ENCODE data around the gene DENND1A.

The DENND1A gene

DNA sequence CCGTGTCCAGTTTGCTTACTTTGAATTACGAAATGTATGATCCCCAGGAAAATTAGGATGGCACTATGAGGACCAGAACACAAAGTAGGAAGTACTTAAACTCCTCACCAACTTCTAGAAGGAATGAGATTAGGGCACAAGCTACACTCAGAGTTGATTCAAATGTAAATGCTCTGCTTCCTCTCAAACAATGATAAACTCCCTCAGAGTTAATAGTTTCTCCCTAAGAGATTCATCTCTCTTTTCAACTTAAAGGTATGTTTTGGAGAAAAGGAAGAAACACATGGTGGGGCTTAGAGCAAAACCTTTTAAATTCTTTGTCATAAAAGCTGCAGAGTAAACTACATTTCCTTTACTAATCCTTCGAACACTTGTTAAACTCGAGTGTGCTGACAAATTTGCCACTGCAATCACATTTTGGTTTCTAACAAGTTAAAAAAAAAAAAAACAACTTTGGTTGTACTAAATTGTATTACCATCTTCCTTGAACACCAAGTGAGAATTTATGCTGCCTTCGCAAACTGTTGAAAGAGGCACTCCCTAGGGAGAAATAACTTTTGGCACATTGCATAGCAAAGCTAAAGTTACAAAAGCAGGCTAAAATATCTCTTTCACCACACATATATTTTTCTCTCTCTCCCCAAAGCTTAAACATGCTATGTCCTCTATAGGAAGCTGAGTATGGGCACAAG, 66.6 kb downstream of the DENND1A start:
- TF ChIP-seq, protein P1, sequence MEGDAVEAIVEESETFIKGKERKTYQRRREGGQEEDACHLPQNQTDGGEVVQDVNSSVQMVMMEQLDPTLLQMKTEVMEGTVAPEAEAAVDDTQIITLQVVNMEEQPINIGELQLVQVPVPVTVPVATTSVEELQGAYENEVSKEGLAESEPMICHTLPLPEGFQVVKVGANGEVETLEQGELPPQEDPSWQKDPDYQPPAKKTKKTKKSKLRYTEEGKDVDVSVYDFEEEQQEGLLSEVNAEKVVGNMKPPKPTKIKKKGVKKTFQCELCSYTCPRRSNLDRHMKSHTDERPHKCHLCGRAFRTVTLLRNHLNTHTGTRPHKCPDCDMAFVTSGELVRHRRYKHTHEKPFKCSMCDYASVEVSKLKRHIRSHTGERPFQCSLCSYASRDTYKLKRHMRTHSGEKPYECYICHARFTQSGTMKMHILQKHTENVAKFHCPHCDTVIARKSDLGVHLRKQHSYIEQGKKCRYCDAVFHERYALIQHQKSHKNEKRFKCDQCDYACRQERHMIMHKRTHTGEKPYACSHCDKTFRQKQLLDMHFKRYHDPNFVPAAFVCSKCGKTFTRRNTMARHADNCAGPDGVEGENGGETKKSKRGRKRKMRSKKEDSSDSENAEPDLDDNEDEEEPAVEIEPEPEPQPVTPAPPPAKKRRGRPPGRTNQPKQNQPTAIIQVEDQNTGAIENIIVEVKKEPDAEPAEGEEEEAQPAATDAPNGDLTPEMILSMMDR (IDR thresholded peaks at IDR 0.05) = no peak

DNA sequence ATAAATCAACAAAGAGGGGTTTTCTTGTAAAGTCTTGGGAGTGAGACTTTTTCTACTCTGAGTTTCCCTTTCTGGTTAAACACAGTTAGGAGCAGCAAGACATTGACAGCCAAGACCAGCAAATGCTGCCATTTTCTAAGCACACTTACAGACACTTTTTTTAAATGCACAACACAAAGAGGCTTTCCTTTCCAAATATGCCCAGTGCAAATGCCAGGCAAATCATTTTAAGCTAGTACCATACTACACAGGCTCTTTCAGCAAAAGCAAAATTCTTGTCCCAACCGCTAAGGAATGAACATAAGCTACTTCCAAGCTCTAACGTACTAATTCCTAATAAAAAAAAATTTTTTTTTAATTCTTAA, 68.2 kb downstream of the DENND1A start:
- TF ChIP-seq, protein P1 (IDR thresholded peaks at IDR 0.05) = no peak

DNA sequence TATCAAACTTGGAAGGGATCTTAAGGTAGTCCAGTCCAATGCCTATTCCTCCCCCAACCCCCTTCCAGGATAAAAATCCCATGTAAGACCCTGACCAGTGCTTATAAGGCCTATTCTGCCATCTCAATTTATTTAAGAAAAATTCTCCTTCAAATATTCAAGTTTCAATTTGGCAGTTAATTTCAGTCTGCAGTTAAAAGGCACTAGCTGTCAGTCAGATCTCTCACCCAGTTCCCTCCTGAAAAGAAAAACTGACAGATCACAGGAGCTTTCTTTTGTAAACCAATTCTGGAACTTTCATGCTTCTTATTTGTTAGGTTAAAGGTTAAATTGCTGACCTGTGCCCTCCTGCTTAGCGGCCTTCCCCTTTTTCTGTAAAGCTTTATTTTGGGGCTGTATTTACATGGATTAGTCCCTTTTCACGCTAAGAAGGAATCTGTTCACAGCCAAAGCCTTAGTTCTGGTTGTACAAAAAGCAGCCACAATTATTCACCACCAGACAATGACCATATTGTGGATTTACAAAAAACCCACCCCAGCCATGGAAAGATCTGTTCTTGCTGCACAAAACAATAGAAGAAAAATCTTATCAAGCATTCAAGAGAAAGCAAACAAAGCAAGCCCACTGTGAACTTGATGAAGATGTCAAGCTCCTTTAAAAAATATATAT, 68.7 kb downstream of the DENND1A start:
- TF ChIP-seq, protein P1 (IDR thresholded peaks at IDR 0.05) = no peak

DNA sequence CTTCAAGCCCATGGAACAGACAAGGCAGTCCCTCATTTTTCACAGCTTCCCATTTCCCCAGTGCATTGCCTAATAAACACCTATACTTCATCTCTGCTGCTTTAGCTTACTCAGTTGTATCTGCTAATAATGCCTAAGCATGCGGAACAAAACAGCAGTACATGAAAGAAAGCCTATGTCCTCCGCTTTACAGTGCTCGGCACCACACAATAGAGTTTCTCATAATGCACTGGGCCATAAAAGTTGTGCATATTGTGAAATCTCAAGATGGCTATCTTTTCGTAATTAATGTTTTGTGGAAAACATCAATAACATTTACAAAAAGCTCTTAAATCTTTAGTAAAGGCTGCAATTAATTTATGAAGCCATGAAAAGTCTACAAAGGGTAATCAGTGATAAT, 69.3 kb downstream of the DENND1A start:
- TF ChIP-seq, protein P1 (IDR thresholded peaks at IDR 0.05) = no peak

DNA sequence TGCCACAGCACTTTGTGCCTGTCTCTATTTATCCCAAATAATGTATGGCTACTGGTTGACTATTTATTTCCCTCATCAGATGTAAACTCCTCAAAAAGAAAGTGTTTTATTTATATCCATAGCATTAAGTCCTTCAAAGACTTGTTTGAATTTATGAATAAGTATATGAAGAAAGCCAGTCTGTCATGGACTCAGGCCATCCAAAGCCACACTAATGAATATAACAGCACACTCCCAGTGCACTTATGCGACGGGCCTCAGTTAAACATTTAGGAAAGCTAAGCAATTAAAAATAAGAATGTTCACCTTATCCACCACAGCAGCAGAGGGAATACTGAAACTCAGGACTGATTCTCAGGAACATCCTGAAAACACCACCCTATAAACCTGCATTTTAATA, 77.5 kb downstream of the DENND1A start:
- TF ChIP-seq, protein P1 (IDR thresholded peaks at IDR 0.05) = no peak

DNA sequence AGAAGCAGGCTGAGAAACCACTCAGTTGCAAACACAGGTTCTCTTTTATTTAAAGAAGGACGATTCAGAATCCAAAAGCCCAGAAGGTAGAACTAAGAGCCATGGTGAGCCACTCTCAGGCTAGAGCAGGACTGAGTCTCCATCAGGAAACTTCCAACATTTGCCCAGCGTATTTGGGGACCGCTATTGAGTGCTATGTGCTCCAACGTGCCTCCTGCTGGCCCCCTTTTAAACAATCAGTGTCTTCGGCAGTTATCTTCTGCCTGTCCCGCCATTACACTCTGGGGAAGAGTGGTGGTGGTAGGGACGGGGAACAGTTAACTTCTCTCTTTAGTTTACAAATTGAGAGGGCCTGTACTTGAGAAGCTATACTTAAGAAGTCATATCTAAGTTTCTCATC, 78.1 kb downstream of the DENND1A start:
- TF ChIP-seq, protein P1 (IDR thresholded peaks at IDR 0.05) = no peak

DNA sequence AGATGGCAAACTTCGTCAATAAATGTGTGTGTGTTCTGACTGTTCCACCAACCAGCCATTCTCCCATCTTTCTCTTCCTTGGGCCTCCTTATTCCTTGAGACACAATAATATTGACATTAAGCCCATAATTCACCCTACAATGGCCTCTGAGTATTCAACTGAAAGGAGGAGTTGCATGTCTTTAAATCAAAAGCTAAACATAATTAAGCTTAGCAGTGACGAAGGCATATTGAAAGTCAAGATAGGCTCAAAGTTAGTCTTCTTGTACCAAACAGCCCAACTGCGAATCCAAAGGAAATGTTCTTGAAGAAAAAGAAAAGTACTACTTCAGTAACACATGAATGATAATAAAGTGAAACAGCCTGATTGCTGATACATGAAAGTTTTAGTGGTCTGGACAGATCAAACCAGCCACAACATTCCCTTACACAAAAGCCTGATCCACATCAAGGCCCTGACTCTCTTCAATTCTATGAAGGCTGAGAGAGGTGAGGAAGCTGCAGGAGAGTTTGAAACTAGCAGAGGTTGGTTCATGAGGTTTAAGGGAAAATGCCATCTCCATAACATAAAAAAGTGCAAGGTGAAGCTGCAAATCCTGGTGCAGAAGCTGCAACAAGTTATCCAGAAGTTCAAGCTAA, 81.4 kb downstream of the DENND1A start:
- TF ChIP-seq, protein P1 (IDR thresholded peaks at IDR 0.05) = no peak

Measured in LNCAP (cell line).